Measurements from ENCODE around the gene MRPL14. TPM values are rescaled to one million over a fixed set of nuclear protein-coding genes. Genes with fewer than 3 reads are reported as not detected.

Gene MRPL14
- total and polyA plus RNA-seq, 9 of the 15 experiments (the other 6 are each of a cell fraction or from before 2014, with no cell fraction given): 126 to 424 (median 165) TPM

GRCh38 chr6:44076356-44077213 is 50.7 kb downstream of the MRPL14 start (continued):
- TF ChIP-seq E2F6 (IDR thresholded peaks at IDR 0.05; ENCODE audit: borderline replicate concordance in 1 of 2, extremely low read depth in 1 of 2, insufficient read depth in 1 of 2, insufficient read length in 1 of 2, low read depth in 1 of 2, low read length in 1 of 2, poor library complexity in 1 of 2, severe bottlenecking in 1 of 2) (peak; percentile 97 to 100), TBL1XR1 (IDR thresholded peaks at IDR 0.05; ENCODE audit: low read length in 2 of 2) (peak in 1 of 2 experiments; percentile 57; a peak in 1 of 4 replicates), ZNF24 (IDR thresholded peaks at IDR 0.05) (peak; percentile 78), DACH1 (IDR thresholded peaks at IDR 0.05; ENCODE audit: partially characterized antibody) (peak; percentile 51), ZNF146 (CRISPR knock-in tag; IDR thresholded peaks at IDR 0.05; ENCODE audit: unreplicated experiment) (no peak), HNRNPLL (IDR thresholded peaks at IDR 0.05; ENCODE audit: low read depth, low read length, poor library complexity, severe bottlenecking) (peak; percentile 27), RNF2 (IDR thresholded peaks at IDR 0.05) (peak; percentile 72; the same call in 1 of the 2 replicates)
- TF ChIP-seq, protein P1, sequence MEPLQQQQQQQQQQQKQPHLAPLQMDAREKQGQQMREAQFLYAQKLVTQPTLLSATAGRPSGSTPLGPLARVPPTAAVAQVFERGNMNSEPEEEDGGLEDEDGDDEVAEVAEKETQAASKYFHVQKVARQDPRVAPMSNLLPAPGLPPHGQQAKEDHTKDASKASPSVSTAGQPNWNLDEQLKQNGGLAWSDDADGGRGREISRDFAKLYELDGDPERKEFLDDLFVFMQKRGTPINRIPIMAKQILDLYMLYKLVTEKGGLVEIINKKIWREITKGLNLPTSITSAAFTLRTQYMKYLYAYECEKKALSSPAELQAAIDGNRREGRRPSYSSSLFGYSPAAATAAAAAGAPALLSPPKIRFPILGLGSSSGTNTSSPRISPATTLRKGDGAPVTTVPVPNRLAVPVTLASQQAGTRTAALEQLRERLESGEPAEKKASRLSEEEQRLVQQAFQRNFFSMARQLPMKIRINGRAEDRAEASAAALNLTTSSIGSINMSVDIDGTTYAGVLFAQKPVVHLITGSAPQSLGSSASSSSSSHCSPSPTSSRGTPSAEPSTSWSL (CRISPR knock-in tag; IDR thresholded peaks at IDR 0.05; ENCODE audit: borderline replicate concordance): no peak
- TF ChIP-seq, protein P2, sequence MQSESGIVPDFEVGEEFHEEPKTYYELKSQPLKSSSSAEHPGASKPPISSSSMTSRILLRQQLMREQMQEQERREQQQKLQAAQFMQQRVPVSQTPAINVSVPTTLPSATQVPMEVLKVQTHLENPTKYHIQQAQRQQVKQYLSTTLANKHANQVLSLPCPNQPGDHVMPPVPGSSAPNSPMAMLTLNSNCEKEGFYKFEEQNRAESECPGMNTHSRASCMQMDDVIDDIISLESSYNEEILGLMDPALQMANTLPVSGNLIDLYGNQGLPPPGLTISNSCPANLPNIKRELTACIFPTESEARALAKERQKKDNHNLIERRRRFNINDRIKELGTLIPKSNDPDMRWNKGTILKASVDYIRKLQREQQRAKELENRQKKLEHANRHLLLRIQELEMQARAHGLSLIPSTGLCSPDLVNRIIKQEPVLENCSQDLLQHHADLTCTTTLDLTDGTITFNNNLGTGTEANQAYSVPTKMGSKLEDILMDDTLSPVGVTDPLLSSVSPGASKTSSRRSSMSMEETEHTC (IDR thresholded peaks at IDR 0.05): peak; percentile 89
- TF ChIP-seq, protein P3, sequence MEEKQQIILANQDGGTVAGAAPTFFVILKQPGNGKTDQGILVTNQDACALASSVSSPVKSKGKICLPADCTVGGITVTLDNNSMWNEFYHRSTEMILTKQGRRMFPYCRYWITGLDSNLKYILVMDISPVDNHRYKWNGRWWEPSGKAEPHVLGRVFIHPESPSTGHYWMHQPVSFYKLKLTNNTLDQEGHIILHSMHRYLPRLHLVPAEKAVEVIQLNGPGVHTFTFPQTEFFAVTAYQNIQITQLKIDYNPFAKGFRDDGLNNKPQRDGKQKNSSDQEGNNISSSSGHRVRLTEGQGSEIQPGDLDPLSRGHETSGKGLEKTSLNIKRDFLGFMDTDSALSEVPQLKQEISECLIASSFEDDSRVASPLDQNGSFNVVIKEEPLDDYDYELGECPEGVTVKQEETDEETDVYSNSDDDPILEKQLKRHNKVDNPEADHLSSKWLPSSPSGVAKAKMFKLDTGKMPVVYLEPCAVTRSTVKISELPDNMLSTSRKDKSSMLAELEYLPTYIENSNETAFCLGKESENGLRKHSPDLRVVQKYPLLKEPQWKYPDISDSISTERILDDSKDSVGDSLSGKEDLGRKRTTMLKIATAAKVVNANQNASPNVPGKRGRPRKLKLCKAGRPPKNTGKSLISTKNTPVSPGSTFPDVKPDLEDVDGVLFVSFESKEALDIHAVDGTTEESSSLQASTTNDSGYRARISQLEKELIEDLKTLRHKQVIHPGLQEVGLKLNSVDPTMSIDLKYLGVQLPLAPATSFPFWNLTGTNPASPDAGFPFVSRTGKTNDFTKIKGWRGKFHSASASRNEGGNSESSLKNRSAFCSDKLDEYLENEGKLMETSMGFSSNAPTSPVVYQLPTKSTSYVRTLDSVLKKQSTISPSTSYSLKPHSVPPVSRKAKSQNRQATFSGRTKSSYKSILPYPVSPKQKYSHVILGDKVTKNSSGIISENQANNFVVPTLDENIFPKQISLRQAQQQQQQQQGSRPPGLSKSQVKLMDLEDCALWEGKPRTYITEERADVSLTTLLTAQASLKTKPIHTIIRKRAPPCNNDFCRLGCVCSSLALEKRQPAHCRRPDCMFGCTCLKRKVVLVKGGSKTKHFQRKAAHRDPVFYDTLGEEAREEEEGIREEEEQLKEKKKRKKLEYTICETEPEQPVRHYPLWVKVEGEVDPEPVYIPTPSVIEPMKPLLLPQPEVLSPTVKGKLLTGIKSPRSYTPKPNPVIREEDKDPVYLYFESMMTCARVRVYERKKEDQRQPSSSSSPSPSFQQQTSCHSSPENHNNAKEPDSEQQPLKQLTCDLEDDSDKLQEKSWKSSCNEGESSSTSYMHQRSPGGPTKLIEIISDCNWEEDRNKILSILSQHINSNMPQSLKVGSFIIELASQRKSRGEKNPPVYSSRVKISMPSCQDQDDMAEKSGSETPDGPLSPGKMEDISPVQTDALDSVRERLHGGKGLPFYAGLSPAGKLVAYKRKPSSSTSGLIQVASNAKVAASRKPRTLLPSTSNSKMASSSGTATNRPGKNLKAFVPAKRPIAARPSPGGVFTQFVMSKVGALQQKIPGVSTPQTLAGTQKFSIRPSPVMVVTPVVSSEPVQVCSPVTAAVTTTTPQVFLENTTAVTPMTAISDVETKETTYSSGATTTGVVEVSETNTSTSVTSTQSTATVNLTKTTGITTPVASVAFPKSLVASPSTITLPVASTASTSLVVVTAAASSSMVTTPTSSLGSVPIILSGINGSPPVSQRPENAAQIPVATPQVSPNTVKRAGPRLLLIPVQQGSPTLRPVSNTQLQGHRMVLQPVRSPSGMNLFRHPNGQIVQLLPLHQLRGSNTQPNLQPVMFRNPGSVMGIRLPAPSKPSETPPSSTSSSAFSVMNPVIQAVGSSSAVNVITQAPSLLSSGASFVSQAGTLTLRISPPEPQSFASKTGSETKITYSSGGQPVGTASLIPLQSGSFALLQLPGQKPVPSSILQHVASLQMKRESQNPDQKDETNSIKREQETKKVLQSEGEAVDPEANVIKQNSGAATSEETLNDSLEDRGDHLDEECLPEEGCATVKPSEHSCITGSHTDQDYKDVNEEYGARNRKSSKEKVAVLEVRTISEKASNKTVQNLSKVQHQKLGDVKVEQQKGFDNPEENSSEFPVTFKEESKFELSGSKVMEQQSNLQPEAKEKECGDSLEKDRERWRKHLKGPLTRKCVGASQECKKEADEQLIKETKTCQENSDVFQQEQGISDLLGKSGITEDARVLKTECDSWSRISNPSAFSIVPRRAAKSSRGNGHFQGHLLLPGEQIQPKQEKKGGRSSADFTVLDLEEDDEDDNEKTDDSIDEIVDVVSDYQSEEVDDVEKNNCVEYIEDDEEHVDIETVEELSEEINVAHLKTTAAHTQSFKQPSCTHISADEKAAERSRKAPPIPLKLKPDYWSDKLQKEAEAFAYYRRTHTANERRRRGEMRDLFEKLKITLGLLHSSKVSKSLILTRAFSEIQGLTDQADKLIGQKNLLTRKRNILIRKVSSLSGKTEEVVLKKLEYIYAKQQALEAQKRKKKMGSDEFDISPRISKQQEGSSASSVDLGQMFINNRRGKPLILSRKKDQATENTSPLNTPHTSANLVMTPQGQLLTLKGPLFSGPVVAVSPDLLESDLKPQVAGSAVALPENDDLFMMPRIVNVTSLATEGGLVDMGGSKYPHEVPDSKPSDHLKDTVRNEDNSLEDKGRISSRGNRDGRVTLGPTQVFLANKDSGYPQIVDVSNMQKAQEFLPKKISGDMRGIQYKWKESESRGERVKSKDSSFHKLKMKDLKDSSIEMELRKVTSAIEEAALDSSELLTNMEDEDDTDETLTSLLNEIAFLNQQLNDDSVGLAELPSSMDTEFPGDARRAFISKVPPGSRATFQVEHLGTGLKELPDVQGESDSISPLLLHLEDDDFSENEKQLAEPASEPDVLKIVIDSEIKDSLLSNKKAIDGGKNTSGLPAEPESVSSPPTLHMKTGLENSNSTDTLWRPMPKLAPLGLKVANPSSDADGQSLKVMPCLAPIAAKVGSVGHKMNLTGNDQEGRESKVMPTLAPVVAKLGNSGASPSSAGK (IDR thresholded peaks at IDR 0.05): peak; percentile 90

All from K562 (cell line).